SK-N-SH treated with all-trans-retinoic acid at 6 μM for 48 hours (cell line): Measurements from ENCODE around the gene AEBP1.

ENCODE experiments used
- ARNTL ChIP-seq: fragments of 450-650 bp; formaldehyde crosslinking; IDR thresholded peaks from 2 replicates; pipeline ENCODE4 v1.5.0; 2020; ENCODE audit warnings: low read depth, mild to moderate bottlenecking, moderate library complexity, borderline replicate concordance
- BACH2 ChIP-seq: fragments of 250-450 bp; sonication (Bioruptor Pico); IDR thresholded peaks from 2 replicates; pipeline ENCODE4 v1.9.0; 2021; ENCODE audit warnings: mild to moderate bottlenecking, borderline replicate concordance
- CSDC2 ChIP-seq: fragments of 250-450 bp; sonication (Bioruptor Pico); IDR thresholded peaks from 2 replicates; pipeline ENCODE4 v1.5.0; 2020; ENCODE audit warnings: mild to moderate bottlenecking, moderate library complexity
- ESRRG ChIP-seq: fragments of 250-450 bp; sonication (Bioruptor Pico); IDR thresholded peaks from 2 replicates; pipeline ENCODE4 v1.6.1; 2021; ENCODE audit warnings: mild to moderate bottlenecking
- OSR1 ChIP-seq: fragments of 250-450 bp; sonication (Bioruptor Pico); IDR thresholded peaks from 2 replicates; pipeline ENCODE4 v1.8.0; 2022; ENCODE audit warnings: moderate library complexity, mild to moderate bottlenecking, inconsistent platforms
- RARB ChIP-seq: fragments of 250-450 bp; sonication (Bioruptor Pico); IDR thresholded peaks from 2 replicates; pipeline ENCODE4 v1.8.0; 2021; ENCODE audit warnings: mild to moderate bottlenecking, moderate library complexity
- ZFP30 ChIP-seq: fragments of 450-650 bp; formaldehyde crosslinking; IDR thresholded peaks from 2 replicates; pipeline ENCODE4 v1.5.0; 2022; ENCODE audit warnings: mild to moderate bottlenecking, moderate library complexity
- ZNF565 ChIP-seq: fragments of 450-650 bp; formaldehyde crosslinking; conservative IDR thresholded peaks from 2 replicates; pipeline ENCODE4 v1.5.0; 2020; ENCODE audit warnings: low read depth, mild to moderate bottlenecking, moderate library complexity
- TF ChIP-seq, protein P1 (sequence below): fragments of 250-450 bp; sonication (Bioruptor Pico); IDR thresholded peaks from 2 replicates; pipeline ENCODE4 v1.5.1; 2021; ENCODE audit warnings: mild to moderate bottlenecking, moderate library complexity
- TF ChIP-seq, protein P2 (sequence below): fragments of 250-450 bp; sonication (Bioruptor Pico); IDR thresholded peaks from 2 replicates; pipeline ENCODE4 v1.5.0; 2020; ENCODE audit warnings: mild to moderate bottlenecking, moderate library complexity
- TF ChIP-seq, protein P3 (sequence below): fragments of 250-450 bp; sonication (Bioruptor Pico); IDR thresholded peaks from 2 replicates; pipeline ENCODE4 v1.5.1; 2020; ENCODE audit warnings: low read depth, mild to moderate bottlenecking, moderate library complexity

- TF ChIP-seq, protein P1, sequence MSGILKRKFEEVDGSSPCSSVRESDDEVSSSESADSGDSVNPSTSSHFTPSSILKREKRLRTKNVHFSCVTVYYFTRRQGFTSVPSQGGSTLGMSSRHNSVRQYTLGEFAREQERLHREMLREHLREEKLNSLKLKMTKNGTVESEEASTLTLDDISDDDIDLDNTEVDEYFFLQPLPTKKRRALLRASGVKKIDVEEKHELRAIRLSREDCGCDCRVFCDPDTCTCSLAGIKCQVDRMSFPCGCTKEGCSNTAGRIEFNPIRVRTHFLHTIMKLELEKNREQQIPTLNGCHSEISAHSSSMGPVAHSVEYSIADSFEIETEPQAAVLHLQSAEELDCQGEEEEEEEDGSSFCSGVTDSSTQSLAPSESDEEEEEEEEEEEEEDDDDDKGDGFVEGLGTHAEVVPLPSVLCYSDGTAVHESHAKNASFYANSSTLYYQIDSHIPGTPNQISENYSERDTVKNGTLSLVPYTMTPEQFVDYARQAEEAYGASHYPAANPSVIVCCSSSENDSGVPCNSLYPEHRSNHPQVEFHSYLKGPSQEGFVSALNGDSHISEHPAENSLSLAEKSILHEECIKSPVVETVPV (CRISPR knock-in tag): no peak
- TF ChIP-seq OSR1 (CRISPR knock-in tag) (no peak), BACH2 (CRISPR knock-in tag) (no peak), ZNF565 (CRISPR knock-in tag) (no peak), ARNTL (CRISPR knock-in tag) (no peak), ZFP30 (CRISPR knock-in tag) (no peak), ESRRG (no peak), RARB (CRISPR knock-in tag) (no peak), CSDC2 (CRISPR knock-in tag) (no peak)
- TF ChIP-seq, protein P2, sequence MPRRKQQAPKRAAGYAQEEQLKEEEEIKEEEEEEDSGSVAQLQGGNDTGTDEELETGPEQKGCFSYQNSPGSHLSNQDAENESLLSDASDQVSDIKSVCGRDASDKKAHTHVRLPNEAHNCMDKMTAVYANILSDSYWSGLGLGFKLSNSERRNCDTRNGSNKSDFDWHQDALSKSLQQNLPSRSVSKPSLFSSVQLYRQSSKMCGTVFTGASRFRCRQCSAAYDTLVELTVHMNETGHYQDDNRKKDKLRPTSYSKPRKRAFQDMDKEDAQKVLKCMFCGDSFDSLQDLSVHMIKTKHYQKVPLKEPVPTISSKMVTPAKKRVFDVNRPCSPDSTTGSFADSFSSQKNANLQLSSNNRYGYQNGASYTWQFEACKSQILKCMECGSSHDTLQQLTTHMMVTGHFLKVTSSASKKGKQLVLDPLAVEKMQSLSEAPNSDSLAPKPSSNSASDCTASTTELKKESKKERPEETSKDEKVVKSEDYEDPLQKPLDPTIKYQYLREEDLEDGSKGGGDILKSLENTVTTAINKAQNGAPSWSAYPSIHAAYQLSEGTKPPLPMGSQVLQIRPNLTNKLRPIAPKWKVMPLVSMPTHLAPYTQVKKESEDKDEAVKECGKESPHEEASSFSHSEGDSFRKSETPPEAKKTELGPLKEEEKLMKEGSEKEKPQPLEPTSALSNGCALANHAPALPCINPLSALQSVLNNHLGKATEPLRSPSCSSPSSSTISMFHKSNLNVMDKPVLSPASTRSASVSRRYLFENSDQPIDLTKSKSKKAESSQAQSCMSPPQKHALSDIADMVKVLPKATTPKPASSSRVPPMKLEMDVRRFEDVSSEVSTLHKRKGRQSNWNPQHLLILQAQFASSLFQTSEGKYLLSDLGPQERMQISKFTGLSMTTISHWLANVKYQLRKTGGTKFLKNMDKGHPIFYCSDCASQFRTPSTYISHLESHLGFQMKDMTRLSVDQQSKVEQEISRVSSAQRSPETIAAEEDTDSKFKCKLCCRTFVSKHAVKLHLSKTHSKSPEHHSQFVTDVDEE (CRISPR knock-in tag): no peak
- TF ChIP-seq, protein P3, sequence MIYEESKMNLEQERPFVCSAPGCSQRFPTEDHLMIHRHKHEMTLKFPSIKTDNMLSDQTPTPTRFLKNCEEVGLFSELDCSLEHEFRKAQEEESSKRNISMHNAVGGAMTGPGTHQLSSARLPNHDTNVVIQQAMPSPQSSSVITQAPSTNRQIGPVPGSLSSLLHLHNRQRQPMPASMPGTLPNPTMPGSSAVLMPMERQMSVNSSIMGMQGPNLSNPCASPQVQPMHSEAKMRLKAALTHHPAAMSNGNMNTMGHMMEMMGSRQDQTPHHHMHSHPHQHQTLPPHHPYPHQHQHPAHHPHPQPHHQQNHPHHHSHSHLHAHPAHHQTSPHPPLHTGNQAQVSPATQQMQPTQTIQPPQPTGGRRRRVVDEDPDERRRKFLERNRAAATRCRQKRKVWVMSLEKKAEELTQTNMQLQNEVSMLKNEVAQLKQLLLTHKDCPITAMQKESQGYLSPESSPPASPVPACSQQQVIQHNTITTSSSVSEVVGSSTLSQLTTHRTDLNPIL (CRISPR knock-in tag): no peak
Measured at GRCh38 chr7:44095781-44096180, 8.4 kb upstream of the AEBP1 start.
